PFSK-1 (cell line): ENCODE results near the gene HOXA2.

Experiments
- POLR2AphosphoS5 ChIP-seq: IDR thresholded peaks from 2 replicates; pipeline ENCODE4 v1.6.1; 2012; ENCODE audit warnings: low read depth, mild to moderate bottlenecking, control low read depth, low read length, moderate library complexity
- REST ChIP-seq, 2 experiments: IDR thresholded peaks; 2 replicates each; pipeline versions ENCODE4 v1.6.1 to v1.8.0; 2011 to 2012; ENCODE audit warnings: low read depth in 2 of 2, low read length in 2 of 2, control low read depth in 1 of 2, inconsistent platforms in 1 of 2, mild to moderate bottlenecking in 1 of 2, moderate library complexity in 1 of 2; ENCODE audit not compliant: insufficient read depth in 1 of 2
- SIN3A ChIP-seq: IDR thresholded peaks from 2 replicates; pipeline ENCODE4 v1.6.1; 2012; ENCODE audit warnings: mild to moderate bottlenecking, low read length, moderate library complexity, borderline replicate concordance; ENCODE audit not compliant: insufficient read depth

GRCh38 chr7:27111751-27112277 is 9.3 kb upstream of the HOXA2 start:
- TF ChIP-seq REST (IDR thresholded peaks at IDR 0.05; ENCODE audit: insufficient read depth in 1 of 2, low read depth in 2 of 2, low read length in 2 of 2) (no peak), POLR2AphosphoS5 (no peak), SIN3A (no peak)
